ENCODE measurements around the gene OR52L1.

GRCh38 chr11:5973530-5973929, 13.3 kb downstream of the OR52L1 start:
- TF ChIP-seq CTCF (IDR thresholded peaks at IDR 0.05): no peak
- TF ChIP-seq POLR2A (IDR thresholded peaks at IDR 0.05): no peak

Measured in right lobe of liver (tissue), 4 donors.